Right lobe of liver (tissue), 6 donors: ENCODE measurements around the gene CACNA1B. TPM values are rescaled to one million over a fixed set of nuclear protein-coding genes. Genes with fewer than 3 reads are reported as not detected.

Source experiments
- ATAC-seq, 4 donors: fragments of 200-7000 bp; cut with Tn5 transposase; one replicate each; pipeline ENCODE4 v1.9.1; 2020; ENCODE audit warnings: mild to moderate bottlenecking in 4 of 4, moderate library complexity in 4 of 4
- DNase-seq, 3 donors: peaks; one replicate each; pipeline ENCODE4 v3.0.0-alpha.2; 2020
- H3K27ac ChIP-seq, 3 donors: fragments of 200-600 bp; one replicate each; pipeline ENCODE4 v1.8.0; 2022
- H3K27me3 ChIP-seq, 2 donors: fragments of 200-600 bp; one replicate each; pipeline ENCODE4 v1.8.0; 2022
- H3K36me3 ChIP-seq, 4 donors: fragments of 200-600 bp; sonication (generic) in 1 of 4; one replicate each; pipeline versions ENCODE4 v1.5.1 to v1.8.0; 2017 to 2022; ENCODE audit warnings: control low read depth in 1 of 4
- H3K4me1 ChIP-seq, 4 donors: fragments of 200-600 bp; sonication (generic) in 1 of 4; one replicate each; pipeline versions ENCODE4 v1.5.1 to v1.8.0; 2017 to 2022; ENCODE audit warnings: control low read depth in 1 of 4
- H3K4me3 ChIP-seq, 3 donors: fragments of 200-600 bp; one replicate each; pipeline ENCODE4 v1.8.0; 2022
- H3K9me3 ChIP-seq, 4 donors: fragments of 200-600 bp; sonication (generic) in 1 of 4; one replicate each; pipeline versions ENCODE4 v1.5.1 to v1.8.0; 2017 to 2022; ENCODE audit warnings: control low read depth in 1 of 4
- POLR2A ChIP-seq: fragments of 450-650 bp; IDR thresholded peaks from one replicate; pipeline ENCODE4 v1.6.1; 2017; ENCODE audit warnings: antibody characterized with exemption, mild to moderate bottlenecking
- WGBS: methylation state at CpG from one replicate; pipeline ENCODE4 v1.1.6; 2018; ENCODE audit warnings: low coverage, low lambda C conversion rate; ENCODE audit not compliant: insufficient coverage; ENCODE audit errors: missing lambda C conversion rate; 5-methylcytosine and 5-hydroxymethylcytosine counted together
- intact Hi-C, 2 donors: fragments of 100-400 bp; cut with DNase I; formaldehyde crosslinking; loops; one replicate each; pipeline versions ENCODE4 v1.11.2 to v1.14.1; 2022
- total RNA-seq, 6 experiments: library from RNA; depleted of rRNA in 2 of 6; stranded (reverse); fragments of >200 nt in 2 of 6; fragmentation: NEBNext Ultra II Directional in 3 of 6; extraction: Animal tissue kit (Norgen Biotek cat#: 25700) in 3 of 6; gene quantifications; one replicate each; pipeline versions ENCODE4 v1.1.0 to v1.2.4, GENCODE V29; 2016 to 2023
- TF ChIP-seq, protein P1 (sequence below), 4 donors: fragments of 200-600 bp in 3 of 4; fragments of 450-650 bp in 1 of 4; IDR thresholded peaks; one replicate each; pipeline versions ENCODE4 v1.5.1 to v1.8.0; 2016 to 2022; ENCODE audit warnings: antibody characterized with exemption in 4 of 4, mild to moderate bottlenecking in 2 of 4
- donor health status: DM: no; HTN: yes; CAD: no.
- donor health status: DM: no; HTN: no; CAD: no.
- donor health status: DM: no; HTN: no; CAD: no.
- donor health status: DM: no; HTN: yes; CAD: no.
- donor health status: DM: no; HTN: yes; CAD: no.

The CACNA1B gene
- total RNA-seq, 6 experiments from 2014 or later: not detected

DNA sequence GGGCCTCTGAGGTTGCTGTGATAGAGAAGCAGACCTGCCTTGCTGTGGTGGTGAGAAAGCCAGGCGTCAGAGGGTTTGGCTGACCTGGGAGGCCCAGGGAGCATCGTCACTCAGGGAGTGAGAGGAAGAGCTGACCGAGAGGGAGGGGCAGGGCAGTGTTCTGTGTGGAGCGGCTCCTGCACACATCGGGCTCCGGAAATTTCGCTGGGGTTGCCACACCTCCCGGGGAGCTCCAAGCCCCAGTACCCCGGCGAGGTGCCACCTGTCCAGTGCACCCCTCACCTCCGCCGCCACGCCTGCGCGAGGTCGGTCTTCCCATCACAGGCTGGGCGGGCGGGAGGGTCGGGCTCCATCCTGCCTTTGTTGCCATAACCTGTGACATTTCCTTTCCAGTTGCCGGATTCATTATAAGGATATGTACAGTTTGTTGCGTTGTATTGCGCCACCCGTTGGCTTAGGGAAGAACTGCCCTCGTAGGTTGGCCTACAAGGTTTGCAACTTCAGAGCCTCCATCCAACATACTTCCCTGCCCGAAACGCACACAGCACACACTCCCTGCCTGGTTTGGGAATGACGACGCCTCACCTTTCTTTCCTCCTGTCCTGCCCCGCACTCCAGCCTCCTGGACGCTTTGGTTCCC, 223.2 kb downstream of the CACNA1B start:
- no peak overlapping the region for H3K4me3 ChIP-seq
- no peak overlapping the region for H3K27ac ChIP-seq
- no peaks in the 10 kb centered on the region for H3K9me3 ChIP-seq
- H3K27me3 ChIP-seq: no peaks in the 10 kb centered on the region
- DNase-seq: peak in 1 of 3 donors; percentile 39
- TF ChIP-seq, protein P1, sequence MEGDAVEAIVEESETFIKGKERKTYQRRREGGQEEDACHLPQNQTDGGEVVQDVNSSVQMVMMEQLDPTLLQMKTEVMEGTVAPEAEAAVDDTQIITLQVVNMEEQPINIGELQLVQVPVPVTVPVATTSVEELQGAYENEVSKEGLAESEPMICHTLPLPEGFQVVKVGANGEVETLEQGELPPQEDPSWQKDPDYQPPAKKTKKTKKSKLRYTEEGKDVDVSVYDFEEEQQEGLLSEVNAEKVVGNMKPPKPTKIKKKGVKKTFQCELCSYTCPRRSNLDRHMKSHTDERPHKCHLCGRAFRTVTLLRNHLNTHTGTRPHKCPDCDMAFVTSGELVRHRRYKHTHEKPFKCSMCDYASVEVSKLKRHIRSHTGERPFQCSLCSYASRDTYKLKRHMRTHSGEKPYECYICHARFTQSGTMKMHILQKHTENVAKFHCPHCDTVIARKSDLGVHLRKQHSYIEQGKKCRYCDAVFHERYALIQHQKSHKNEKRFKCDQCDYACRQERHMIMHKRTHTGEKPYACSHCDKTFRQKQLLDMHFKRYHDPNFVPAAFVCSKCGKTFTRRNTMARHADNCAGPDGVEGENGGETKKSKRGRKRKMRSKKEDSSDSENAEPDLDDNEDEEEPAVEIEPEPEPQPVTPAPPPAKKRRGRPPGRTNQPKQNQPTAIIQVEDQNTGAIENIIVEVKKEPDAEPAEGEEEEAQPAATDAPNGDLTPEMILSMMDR (IDR thresholded peaks at IDR 0.05): no peak
- no peak for TF ChIP-seq POLR2A
- no peaks in the 10 kb centered on the region for H3K4me1 ChIP-seq
- ATAC-seq: no peak
- no peaks in the 10 kb centered on the region for H3K36me3 ChIP-seq
- 77% methylated on average over 8 of the region's 30 CpGs for WGBS
- intact Hi-C loops: no loop called here

DNA sequence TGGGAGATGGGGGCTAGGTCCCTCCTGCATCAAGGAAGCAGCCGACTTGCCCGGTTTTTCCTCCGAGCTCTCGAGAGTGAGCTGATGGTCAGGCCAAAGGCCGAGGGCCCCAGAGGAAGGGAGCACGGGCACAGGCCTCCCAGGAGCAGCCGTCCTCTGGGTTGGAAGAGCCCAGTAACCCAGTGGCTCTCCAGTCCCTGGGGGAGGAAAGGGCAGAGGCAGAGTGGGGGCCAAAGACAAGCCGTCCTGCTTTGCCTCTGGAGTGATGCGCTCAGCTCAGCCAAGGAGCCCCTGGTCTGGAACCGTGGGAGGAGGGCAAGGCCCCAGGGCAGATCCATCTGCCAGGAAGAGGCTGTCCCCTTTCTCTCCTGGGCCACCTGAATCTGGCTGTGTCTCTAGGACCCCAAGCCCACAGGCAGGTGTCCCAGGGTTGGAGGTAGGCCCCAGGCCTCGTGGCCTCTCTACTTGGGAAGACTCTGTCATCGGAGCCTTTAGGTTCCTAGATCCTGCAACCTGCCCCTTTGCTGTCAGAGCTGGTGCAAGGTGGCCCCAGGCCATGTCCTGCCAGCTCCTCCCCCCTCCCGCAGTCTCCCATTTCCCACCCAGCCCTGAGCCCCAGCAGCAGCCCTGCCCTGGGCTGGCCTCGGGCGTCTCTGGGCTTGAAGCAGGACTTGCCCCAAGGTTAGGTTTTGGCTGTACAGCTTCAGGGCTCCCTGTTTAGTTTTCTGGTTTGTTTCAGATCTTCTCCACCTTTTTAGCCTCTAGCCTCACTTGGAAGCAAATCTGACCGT, 224.1 kb downstream of the CACNA1B start:
- Histone ChIP-seq H3K4me3 (no peak overlapping the region), H3K4me1 (no peaks in the 10 kb centered on the region), H3K36me3 (no peaks in the 10 kb centered on the region), H3K9me3 (no peaks in the 10 kb centered on the region), H3K27ac (no peak overlapping the region), H3K27me3 (no peaks in the 10 kb centered on the region)
- TF ChIP-seq POLR2A: no peak
- TF ChIP-seq, protein P1 (IDR thresholded peaks at IDR 0.05): no peak
- ATAC-seq: no peak
- whole genome bisulfite sequencing: 58% methylated on average over 4 of the region's 16 CpGs
- peak in 1 of 3 donors; percentile 28 for DNase-seq
- intact Hi-C loops: no loop called here

DNA sequence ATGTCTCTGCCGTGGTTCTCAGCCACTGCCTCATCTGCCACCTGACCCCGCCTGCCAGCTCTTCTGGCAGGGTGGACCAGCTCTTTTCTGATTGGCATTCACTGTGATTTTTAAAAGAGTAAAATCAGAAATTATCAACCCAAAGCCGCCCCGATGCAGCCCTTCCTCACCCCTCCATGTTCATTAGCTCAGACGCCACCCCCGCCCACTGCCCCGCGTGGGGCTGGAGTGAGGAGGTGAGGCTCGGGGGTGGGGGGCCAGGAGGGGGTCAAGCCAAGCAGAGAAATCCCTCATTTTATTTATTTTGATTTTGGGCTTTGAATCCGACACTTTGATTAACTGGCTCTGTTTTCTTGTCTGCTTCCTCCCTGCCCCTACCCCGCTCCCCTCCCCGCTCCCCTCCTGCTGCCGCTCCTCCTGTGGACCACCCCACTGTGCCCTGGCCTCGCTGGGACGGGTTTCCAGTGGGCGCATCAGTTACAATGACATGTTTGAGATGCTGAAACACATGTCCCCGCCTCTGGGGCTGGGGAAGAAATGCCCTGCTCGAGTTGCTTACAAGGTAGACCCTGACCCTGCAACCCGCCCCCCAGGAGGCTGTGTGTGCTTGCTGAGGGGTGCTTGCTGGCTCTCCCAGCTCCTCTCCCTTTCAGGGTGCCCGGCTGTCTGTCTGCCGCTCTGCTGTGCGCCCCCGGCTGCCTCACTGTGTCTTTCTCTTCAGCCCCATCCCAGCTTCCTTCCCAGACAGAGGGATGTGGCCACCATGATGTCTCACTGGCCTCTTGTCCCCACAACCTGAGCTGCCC, 224.9 kb downstream of the CACNA1B start:
- WGBS: 70% methylated on average over 17 of the region's 23 CpGs
- H3K27ac ChIP-seq: no peak overlapping the region
- DNase-seq: peak in 1 of 3 donors; percentile 40
- ATAC-seq: no peak
- no peaks in the 10 kb centered on the region for H3K9me3 ChIP-seq
- H3K36me3 ChIP-seq: no peaks in the 10 kb centered on the region
- intact Hi-C loops: no loop called here
- H3K4me1 ChIP-seq: no peaks in the 10 kb centered on the region
- H3K4me3 ChIP-seq: no peak overlapping the region
- TF ChIP-seq, protein P1 (IDR thresholded peaks at IDR 0.05): no peak
- TF ChIP-seq POLR2A: no peak
- H3K27me3 ChIP-seq: no peaks in the 10 kb centered on the region

DNA sequence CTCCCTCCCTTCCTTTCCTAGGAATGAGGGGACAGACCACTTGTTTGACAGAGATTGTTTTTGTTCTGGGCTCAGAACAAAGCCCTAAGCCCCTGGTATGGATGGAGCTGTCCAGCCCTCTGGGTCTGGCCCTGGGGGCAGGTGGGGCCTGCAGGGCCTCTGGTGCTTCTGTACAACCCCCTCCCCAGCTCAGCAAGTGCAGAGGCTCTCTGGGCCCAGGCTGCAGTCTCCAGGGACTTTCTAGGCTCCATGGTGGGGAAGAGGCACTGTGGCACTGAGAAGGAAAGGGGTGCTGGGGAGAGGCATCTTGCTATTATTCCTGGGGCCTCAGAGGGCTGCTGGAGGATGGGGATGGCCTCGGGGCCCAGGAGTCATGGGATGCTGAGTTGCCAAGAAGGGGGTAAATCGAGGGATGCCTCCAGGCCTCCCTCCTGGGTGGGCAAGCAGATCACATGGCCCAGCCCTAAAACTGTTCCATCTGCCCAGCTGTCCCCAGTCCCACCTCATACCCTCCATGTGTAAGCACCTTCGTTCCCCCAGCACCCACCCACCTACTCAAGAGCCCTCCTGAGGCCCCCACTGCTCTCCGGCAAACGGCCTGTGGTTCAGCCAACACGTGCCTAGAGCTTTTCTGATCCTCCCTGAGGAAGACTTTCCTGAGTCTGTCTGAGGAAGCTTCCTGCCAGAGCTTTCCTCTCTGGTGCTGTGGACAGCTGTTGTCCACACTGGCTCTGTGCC, 225.7 kb downstream of the CACNA1B start:
- intact Hi-C loops: no loop called here
- Histone ChIP-seq H3K36me3 (no peaks in the 10 kb centered on the region), H3K27ac (no peak overlapping the region), H3K4me3 (no peak overlapping the region), H3K9me3 (no peaks in the 10 kb centered on the region), H3K4me1 (no peaks in the 10 kb centered on the region), H3K27me3 (no peaks in the 10 kb centered on the region)
- TF ChIP-seq, protein P1 (IDR thresholded peaks at IDR 0.05): no peak
- TF ChIP-seq POLR2A: no peak
- 16% methylated on average over 3 of the region's 6 CpGs for WGBS
- DNase-seq (peak in 1 of 3 donors; percentile 22), ATAC-seq (no peak)
